ENCODE measurements around the gene TPPP3. TPM values are rescaled to one million over a fixed set of nuclear protein-coding genes. Genes with fewer than 3 reads are reported as not detected.

Gene TPPP3
- total and polyA plus RNA-seq, 9 of the 15 experiments (the other 6 are each of a cell fraction or from before 2014, with no cell fraction given) = 0.13 to 0.50 (median 0.36) TPM; not detected in 2

GRCh38 chr16:67430504-67430976 is 37.2 kb upstream of the TPPP3 start (continued):
- TF ChIP-seq RBM14 (IDR thresholded peaks at IDR 0.05; ENCODE audit: borderline replicate concordance, insufficient read depth, low read depth, low read length) (no peak), ZNF282 (CRISPR knock-in tag; IDR thresholded peaks at IDR 0.05) (no peak), ZNF232 (CRISPR knock-in tag; IDR thresholded peaks at IDR 0.05) (no peak), NFE2 (IDR thresholded peaks at IDR 0.05; ENCODE audit: low read depth) (no peak), CREB3L1 (IDR thresholded peaks at IDR 0.05; ENCODE audit: borderline replicate concordance, low read depth) (no peak), TFE3 (CRISPR knock-in tag; IDR thresholded peaks at IDR 0.05) (no peak), ARID1B (IDR thresholded peaks at IDR 0.05) (no peak), ZNF318 (IDR thresholded peaks at IDR 0.05; ENCODE audit: borderline replicate concordance in 1 of 2, low read depth in 1 of 2) (no peak), PCBP2 (IDR thresholded peaks at IDR 0.05; ENCODE audit: low read depth, low read length, poor library complexity, severe bottlenecking) (no peak), ZNF121 (CRISPR knock-in tag; conservative IDR thresholded peaks at IDR 0.05) (no peak), NUFIP1 (IDR thresholded peaks at IDR 0.05; ENCODE audit: partially characterized antibody) (no peak), SPI1 (IDR thresholded peaks at IDR 0.05; ENCODE audit: borderline replicate concordance, low read depth, low read length) (no peak), SNAPC5 (CRISPR knock-in tag; IDR thresholded peaks at IDR 0.05) (no peak), ZNF76 (CRISPR knock-in tag; IDR thresholded peaks at IDR 0.05; ENCODE audit: borderline replicate concordance) (no peak), ARID2 (IDR thresholded peaks at IDR 0.05) (no peak)

Measured in K562 (cell line).